NCI-H146 treated with DMSO at 0.1 percent for 48 hours (cell line): Measurements from ENCODE around the gene PIGK.

Source experiments
- DNase-seq: peaks from one replicate; lab custom pipeline; 2025; ENCODE audit not compliant: unreplicated experiment; lab: John Stamatoyannopoulos, UW

PIGK gene

DNA sequence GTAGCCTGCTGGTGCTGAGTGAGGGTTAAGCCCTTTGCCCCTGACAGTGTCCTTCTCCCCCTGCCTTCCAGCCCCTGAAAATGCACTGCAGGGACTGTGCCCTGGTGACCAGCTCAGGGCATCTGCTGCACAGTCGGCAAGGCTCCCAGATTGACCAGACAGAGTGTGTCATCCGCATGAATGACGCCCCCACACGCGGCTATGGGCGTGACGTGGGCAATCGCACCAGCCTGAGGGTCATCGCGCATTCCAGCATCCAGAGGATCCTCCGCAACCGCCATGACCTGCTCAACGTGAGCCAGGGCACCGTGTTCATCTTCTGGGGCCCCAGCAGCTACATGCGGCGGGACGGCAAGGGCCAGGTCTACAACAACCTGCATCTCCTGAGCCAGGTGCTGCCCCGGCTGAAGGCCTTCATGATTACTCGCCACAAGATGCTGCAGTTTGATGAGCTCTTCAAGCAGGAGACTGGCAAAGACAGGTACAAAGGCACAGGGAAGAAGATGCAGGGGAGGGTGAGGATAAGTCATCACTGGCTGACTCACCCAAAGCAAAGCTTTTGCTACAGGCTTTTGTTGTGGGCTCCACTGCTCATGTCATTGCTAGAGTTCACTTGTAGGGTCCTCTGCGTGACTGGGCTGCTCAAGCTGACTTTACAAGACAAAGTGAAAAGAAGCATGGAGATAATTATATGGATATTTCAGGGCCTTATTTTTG, 174.9 kb downstream of the PIGK start:
- no peak for DNase-seq

DNA sequence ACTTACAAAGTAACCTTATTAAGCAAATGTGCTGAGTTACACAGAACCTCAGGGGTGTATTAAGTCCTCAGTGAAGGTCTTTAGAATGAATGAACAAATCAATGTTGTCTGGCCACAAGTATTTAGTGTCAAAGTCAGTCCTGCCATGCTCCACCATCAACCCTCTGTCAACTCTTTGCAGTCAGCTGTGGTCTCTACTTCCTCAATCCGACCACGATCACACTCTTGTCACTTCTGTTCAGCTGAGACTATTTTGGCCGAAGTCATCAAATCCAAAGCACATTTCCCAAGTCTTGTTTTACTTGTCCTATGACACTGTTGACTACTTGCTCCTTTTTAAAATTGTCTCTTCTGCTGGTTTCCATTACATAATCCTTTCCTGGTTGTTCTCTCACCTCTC, 178.4 kb downstream of the PIGK start:
- no peak for DNase-seq

DNA sequence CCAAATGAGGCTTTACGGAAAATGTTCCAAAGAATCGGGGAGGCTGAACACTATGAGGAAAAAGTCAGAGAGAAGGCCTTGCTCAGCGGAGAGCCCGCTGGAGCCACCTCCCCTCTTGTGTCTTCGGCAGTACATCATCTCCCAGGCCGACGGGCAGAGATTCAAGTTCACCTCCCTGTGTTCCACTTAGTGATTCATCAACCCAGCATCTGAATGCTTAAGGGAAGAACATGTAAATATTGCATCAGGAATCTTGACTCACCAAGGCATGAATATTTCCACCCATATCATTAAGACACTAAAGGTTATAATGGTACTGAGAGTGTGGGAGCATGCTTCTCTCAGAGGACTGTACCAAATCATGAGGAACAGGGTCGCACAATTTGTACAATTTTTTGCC, 179.5 kb downstream of the PIGK start:
- no peak for DNase-seq

DNA sequence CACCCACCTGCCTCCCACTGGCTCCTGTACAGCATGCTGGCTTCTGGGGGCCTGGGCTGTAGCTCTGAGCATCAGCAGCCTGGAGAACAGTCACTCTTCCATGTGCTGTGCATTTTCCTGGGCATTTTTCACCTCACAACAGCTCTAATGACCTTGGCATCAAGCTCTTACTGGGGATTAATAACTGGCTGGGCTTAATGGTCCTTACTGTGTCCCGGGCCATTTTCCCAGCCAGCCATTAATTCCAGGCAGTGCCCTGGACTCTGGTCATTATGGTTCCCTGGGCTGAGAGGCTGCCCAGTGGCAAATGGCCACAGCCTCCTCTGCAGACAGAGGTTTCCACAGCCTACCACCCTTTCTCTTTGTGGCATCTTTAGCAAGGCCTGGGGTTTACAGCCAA, 180.1 kb downstream of the PIGK start:
- DNase-seq = no peak
